Measurements from ENCODE around the gene CPB1. TPM values are rescaled to one million over a fixed set of nuclear protein-coding genes. Genes with fewer than 3 reads are reported as not detected.

Gene CPB1
- total RNA-seq, 1 donor from 2014 or later, result not detected

GRCh38 chr3:148790851-148791735 is 36.5 kb upstream of the CPB1 start:
- TF ChIP-seq CTCF (conservative IDR thresholded peaks at IDR 0.05), result no peak
- Mint-ChIP-seq H3K4me3 (no peak overlapping the region), H3K9me3 (peaks cover 4% of the 10 kb centered on the region), H3K36me3 (ENCODE audit: low read depth) (no peaks in the 10 kb centered on the region), H3K27ac (ENCODE audit: unreplicated experiment) (peak overlapping the region; percentile 66), H3K27me3 (ENCODE audit: low read depth) (no peaks in the 10 kb centered on the region), H3K4me1 (peaks cover 61% of the 10 kb centered on the region)
- no peak for DNase-seq (ENCODE audit: low read depth, low spot score)

GRCh38 chr3:148791920-148792319 is 35.7 kb upstream of the CPB1 start:
- Mint-ChIP-seq H3K27me3 (ENCODE audit: low read depth) (no peaks in the 10 kb centered on the region), H3K4me3 (no peak overlapping the region), H3K27ac (ENCODE audit: unreplicated experiment) (no peak overlapping the region), H3K4me1 (peaks cover 61% of the 10 kb centered on the region), H3K9me3 (peaks cover 2% of the 10 kb centered on the region), H3K36me3 (ENCODE audit: low read depth) (no peaks in the 10 kb centered on the region)
- no peak for TF ChIP-seq CTCF (conservative IDR thresholded peaks at IDR 0.05)
- no peak for DNase-seq (ENCODE audit: low read depth, low spot score)

- Mint-ChIP-seq H3K36me3 (ENCODE audit: low read depth) (no peaks in the 10 kb centered on the region), H3K27ac (ENCODE audit: unreplicated experiment) (no peak overlapping the region), H3K4me1 (peaks cover 61% of the 10 kb centered on the region), H3K4me3 (no peak overlapping the region), H3K27me3 (ENCODE audit: low read depth) (no peaks in the 10 kb centered on the region), H3K9me3 (no peaks in the 10 kb centered on the region)
- TF ChIP-seq CTCF (conservative IDR thresholded peaks at IDR 0.05), result no peak
- no peak for DNase-seq (ENCODE audit: low read depth, low spot score)
These were observed 35.1 kb upstream of the CPB1 start for GRCh38 chr3:148792516-148792915.

- Mint-ChIP-seq H3K9me3 (no peaks in the 10 kb centered on the region), H3K4me3 (no peak overlapping the region), H3K27ac (ENCODE audit: unreplicated experiment) (no peak overlapping the region), H3K27me3 (ENCODE audit: low read depth) (peaks cover 3% of the 10 kb centered on the region), H3K4me1 (peaks cover 22% of the 10 kb centered on the region), H3K36me3 (ENCODE audit: low read depth) (no peaks in the 10 kb centered on the region)
- TF ChIP-seq CTCF (conservative IDR thresholded peaks at IDR 0.05), result no peak
- no peak for DNase-seq (ENCODE audit: low read depth, low spot score)
These were observed 30.8 kb upstream of the CPB1 start for GRCh38 chr3:148796799-148797198.

- H3K4me3 Mint-ChIP-seq, result no peak overlapping the region
- TF ChIP-seq CTCF (conservative IDR thresholded peaks at IDR 0.05), result no peak
- H3K9me3 Mint-ChIP-seq, result no peaks in the 10 kb centered on the region
- H3K36me3 Mint-ChIP-seq (ENCODE audit: low read depth), result no peaks in the 10 kb centered on the region
- peaks cover 13% of the 10 kb centered on the region for H3K4me1 Mint-ChIP-seq
- H3K27ac Mint-ChIP-seq (ENCODE audit: unreplicated experiment), result no peak overlapping the region
- H3K27me3 Mint-ChIP-seq (ENCODE audit: low read depth), result peaks cover 3% of the 10 kb centered on the region
- no peak for DNase-seq (ENCODE audit: low read depth, low spot score)
These were observed 29.8 kb upstream of the CPB1 start for GRCh38 chr3:148797795-148798194.

Measured in neural crest cell (in vitro differentiated cells).